Kidney glomerular epithelial cell (primary cell): ENCODE results near the gene SERINC2.
"Not testable (repeated sequence)": the region's sequence is repeated elsewhere in the genome, so short reads cannot be mapped to it uniquely, and the experiment has no call there.

Experiments used
- DNase-seq: peaks from one replicate; lab custom pipeline; 2025; lab: John Stamatoyannopoulos, UW

The SERINC2 gene

DNA sequence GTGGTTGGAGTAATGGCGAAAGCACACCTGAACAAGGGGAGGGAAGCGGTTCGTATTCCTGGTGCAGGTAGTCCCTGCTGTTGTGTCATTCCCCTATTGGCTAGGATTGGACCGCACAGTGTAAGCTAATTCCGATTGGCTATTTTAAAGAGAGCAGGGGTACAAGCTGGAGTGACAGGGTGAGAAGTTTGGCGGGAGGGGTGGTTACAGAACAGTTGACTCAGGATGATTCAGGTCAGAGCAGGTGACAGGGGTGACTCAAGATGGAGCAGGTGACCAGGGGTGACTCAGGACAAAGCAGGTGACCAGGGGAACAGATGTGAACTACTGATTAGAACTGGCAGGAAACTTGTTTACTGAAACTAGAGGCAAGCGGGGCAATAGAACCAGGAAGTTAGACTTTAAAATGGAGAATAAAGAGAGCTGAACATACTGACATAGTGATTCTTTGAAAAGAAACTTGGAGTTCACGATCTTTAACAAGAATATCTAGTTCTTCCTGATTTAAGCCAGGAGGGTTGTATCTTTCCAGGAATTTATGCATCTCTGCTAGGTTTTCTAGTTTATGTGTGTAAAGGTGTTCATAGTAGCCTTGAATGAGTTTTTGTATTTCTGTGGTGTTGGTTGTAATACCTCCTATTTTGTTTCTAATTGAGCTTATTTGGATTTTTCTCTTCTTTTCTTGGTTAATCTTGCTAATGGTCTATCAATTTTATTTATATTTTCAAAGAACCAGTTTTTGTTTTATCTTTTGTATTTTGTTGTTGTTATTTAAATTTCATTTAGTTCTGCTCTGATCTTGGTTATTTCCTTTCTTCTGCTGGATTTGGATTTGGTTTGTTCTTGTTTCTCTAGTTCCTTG, 58.7 kb downstream of the SERINC2 start:
- not testable (repeated sequence) for DNase-seq

DNA sequence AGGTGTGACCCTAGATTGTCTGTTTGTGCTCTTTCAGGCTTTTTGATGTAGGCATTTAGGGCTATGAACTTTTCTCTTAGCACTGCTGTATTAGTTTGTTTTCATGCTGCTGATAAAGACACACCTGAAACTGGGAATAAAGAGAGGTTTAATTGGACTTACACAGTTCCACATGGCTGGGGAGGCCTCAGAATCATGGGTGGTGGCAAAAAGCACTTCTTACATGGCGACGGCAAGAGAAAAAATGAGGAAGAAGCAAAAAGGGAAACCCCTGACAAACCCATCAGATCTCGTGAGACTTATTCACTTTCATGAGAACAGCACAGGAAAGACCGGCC, 59.3 kb downstream of the SERINC2 start:
- DNase-seq = not testable (repeated sequence)

DNA sequence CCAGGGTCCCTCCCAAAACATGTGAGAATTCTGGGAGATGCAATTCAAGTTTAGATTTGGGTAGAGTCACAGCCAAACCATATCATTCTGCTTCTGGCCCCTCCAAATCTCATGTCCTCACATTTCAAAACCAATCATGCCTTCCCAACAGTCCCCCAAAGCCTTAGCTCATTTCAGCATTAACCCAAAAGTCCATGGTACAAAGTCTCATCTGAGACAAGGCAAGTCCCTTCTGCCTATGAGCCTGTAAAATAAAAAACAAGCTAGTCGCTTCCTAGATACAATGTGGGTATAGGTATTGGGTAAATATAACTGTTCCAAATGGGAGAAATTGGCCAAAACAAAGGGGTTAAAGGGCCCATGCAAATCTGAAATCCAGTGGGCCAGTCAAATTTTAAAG, 59.7 kb downstream of the SERINC2 start:
- DNase-seq = not testable (repeated sequence)

DNA sequence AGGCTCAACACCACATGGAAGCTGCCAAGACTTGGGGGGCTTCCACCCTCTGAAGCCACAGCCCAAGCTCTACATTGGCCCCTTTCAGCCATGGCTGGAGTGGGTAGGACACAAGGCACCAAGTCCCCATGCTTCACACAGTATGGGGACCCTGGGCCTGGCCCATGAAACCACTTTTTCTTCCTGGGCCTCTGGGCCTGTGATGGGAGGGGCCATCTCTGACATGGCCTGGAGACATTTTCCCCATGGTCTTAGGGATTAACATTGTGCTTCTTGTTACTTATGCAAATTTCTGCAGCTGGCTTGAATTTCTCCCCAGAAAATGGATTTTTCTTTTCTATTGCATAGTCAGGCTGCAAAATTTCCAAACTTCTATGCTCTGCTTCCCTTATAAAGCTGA, 60.5 kb downstream of the SERINC2 start:
- not testable (repeated sequence) for DNase-seq

DNA sequence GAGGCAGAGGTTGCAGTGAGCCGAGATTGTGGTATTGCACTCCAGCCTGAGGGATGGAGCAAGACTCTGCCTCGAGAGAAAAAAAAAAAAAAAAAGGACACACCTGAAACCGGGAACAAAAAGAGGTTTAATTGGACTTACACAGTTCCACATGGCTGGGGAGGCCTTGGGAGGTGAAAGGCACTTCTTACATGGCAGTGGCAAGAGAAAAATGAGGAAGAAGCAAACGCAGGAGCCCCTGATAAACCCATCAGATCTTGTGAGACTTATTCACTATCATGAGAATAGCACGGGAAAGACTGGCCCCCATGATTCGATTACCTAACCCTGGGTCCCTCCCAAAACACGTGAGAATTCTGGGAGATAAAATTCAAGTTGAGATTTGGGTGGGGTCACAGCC, 61.6 kb downstream of the SERINC2 start:
- not testable (repeated sequence) for DNase-seq

DNA sequence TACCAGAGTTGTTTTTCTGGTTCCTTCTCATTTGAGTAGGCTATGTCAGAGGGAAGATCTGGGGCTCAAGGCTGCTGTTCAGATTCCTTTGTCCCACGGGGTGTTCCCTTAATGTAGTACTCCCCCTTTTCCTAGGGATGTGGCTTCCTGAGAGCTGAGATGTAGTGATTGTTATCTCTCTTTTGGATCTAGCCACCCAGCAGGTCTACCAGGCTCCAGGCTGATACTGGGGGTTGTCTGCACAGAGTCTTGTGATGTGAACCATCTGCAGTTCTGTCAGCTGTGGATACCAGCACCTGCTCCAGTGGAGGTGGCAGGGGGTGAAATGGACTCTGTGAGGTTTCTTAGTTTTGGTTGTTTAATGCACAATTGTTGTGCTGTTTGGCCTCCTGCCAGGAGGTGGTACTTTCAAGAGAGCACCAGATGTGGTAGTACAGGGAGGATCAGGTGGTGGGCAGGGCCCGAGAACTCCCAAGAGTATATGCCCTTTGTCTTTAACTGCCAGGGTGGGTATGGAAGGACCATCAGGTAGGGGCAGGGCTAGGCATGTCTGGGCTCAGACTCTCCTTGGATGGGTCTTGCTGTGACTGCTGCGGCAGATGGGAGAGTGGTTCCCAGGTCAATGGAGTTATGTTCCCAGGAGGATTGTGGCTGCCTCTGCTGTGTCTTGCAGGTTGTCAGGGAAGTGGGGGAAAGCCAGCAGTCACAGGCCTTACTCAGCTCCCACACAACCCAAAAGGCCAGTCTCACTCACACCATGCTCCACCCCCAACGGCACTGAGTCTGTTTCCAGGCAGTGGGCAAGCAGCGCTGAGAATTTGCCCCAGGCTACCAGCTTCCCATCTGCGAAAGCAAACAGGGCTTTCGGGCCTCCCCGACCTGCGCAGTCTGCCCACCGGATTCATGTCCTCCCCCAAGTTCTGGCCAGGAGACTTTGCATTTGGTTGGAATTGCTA, 64.2 kb downstream of the SERINC2 start:
- no peak for DNase-seq

DNA sequence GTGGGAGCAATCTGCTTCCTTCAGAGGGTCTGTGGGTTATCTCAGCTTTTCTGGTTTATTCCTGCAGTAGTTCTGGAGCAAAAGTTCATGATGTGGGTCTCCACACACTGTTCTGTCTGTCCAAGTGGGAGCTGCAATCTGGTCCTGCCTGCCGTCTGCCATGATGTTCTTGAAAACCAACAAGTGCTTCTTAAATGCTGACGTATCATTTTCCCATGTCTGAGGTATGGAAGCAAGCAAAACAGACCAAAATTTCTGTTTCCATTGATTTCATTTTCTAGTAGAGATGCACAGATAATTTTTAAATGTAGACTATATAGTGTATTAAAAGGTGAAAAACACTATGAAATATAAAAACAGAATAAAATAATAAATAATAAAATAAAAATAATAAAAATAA, 65.2 kb downstream of the SERINC2 start:
- DNase-seq = no peak

DNA sequence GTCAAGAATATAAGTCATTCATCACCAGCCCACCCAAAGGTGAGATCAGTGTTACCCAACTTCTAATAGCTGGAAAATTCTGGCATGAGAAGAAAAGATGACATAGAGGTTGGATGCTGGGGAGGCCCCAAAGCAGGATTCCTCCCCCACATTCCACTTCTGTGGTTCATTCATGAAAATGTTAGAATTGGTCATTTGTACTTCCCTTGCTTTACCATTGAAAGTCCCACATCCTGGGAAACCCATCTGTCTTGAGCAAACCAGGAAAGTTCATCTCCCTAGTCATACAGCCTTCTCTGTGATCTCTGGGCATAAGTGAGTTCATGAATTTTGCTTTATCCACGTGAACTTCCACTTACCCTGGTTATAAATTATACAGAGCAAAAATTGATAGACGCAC, 66.8 kb downstream of the SERINC2 start:
- DNase-seq = no peak

DNA sequence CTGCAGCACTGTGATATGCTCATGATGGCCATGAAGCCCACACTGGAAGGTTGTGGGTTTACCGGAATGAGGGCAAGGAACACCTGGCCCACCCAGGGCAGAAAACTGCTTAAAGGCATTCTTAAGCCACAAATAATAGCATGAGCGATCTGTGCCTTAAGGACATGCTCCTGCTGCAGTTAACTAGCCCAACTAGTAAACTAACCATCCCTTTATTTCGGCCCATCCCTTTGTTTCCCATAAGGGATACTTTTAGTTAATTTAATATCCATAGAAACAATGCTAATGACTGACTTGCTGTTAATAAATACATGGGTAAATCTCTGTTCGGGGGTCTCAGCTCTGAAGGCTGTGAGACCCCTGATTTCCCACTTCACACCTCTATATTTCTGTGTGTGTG, 67.4 kb downstream of the SERINC2 start:
- DNase-seq = not testable (repeated sequence)

DNA sequence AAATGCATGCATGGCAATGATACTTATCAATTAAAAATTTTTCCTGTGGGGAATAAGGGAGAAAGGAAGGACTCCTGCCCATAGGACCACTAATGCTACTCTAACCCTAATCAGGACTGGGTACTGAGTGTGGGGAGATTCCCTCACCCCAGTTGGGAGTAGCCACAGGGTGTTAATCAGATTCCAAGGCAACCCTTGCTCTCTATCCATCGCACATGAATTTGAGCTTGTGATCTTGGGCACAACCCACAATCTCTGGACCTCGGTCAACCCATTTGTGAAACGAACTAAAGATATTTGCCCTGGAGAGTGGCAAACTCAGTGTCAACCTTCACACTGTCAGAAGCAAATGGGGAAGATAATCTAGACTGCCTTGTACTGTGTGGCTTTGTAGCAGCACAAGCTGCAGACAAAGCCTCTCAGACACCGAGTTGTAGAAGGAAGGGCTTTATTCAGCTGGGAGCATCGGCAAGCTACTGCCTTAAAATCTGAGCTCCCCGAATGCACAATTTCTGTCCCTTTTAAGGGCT, 69.5 kb downstream of the SERINC2 start:
- DNase-seq = no peak

DNA sequence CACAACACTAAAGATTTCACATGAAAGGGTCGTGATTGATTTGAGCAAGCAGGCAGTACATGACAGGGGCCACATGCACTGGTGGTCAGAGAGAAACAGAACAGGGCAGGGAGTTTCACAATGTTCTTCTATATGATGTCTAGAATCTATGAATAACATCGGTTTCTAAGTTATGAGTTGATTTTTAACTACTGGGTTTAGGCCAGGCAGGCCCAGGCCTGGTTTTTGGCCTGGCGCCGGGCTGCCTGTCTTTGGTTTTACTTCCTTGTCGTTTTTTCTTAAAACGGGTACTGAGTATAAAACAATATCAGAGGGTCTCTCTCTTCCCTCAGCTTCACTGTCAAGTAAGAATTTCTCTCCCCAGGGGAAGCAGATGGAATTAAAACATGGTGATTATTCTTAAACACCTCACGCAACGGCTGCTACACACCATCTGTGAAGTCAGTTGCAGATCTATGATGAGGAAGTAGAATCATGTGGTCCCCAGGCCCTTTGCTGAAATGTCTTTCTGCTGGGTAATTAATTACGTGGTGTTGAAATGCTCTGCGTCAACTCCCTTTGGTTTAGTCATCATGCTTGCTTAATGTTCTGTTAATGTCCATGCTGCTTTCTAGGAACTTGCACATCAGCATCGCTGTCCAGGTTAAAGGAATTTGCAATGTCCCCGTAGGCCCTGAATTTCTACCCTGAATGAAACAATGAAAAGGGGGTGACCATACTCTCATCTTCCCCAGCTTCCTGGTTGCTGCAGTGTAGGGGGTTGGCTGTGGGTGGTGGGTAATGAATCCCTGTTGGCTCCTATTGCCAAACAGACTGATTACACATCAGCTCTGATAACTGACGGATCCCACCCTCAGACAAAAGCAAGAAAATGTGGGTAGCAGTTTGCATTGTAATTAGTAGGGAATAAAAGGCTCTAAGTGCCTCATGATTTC, 70.3 kb downstream of the SERINC2 start:
- DNase-seq = peak; percentile 90
